ENCODE measurements around the gene LST1.

- TF ChIP-seq MAX (IDR thresholded peaks at IDR 0.05) (no peak), ATF3 (IDR thresholded peaks at IDR 0.05) (no peak), CTCF (IDR thresholded peaks at IDR 0.05; ENCODE audit: low read depth, low read length, missing input control) (no peak), RAD21 (IDR thresholded peaks at IDR 0.05) (no peak), TAF1 (conservative IDR thresholded peaks at IDR 0.05) (no peak), ZBTB33 (IDR thresholded peaks at IDR 0.05) (no peak), RXRA (IDR thresholded peaks at IDR 0.05) (no peak), EGR1 (IDR thresholded peaks at IDR 0.05; ENCODE audit: low read depth in 2 of 2) (no peak), GABPA (IDR thresholded peaks at IDR 0.05 in 1 of 2, conservative IDR thresholded peaks at IDR 0.05 in 1 of 2) (no peak), NR2F2 (IDR thresholded peaks at IDR 0.05) (no peak), REST (IDR thresholded peaks at IDR 0.05) (no peak), FOXA2 (IDR thresholded peaks at IDR 0.05) (no peak)
These were observed 10.0 kb upstream of the LST1 start for GRCh38 chr6:31575952-31576685.
